Activated CD8-positive, alpha-beta T cell treated with anti-CD3 and anti-CD28 coated beads, Interleukin-2, amount 10 ng/mL, durations not matched to agents 7 days and 5 days (primary cell): ENCODE results near the gene PLSCR1. TPM values are rescaled to one million over a fixed set of nuclear protein-coding genes. Genes with fewer than 3 reads are reported as not detected.

Source experiments
- ATAC-seq: fragments of 150-1000 bp; cut with Tn5 transposase; one replicate; pipeline ENCODE4 v1.10.0; 2021; ENCODE audit warnings: moderate library complexity
- CTCF ChIA-PET: fragments of 350-600 bp; sonication (Branson Sonifier 250); formaldehyde crosslinking; loops from one replicate; lab custom pipeline; 2021; ENCODE audit warnings: antibody characterized with exemption; lab: Charles Lee
- POLR2A ChIA-PET: fragments of 350-600 bp; sonication (Branson Sonifier 250); formaldehyde crosslinking; loops from one replicate; lab custom pipeline; 2021; ENCODE audit warnings: antibody characterized with exemption; lab: Charles Lee
- DNase-seq: peaks from one replicate; pipeline ENCODE4 v3.0.0-alpha.2; 2020
- H3K27ac Mint-ChIP-seq: one replicate; pipeline ENCODE4 v1.8.0; 2021; ENCODE audit warnings: mild to moderate bottlenecking, mixed read lengths
- H3K27me3 Mint-ChIP-seq: one replicate; pipeline ENCODE4 v1.8.0; 2021; ENCODE audit warnings: low read depth, mixed read lengths
- H3K36me3 Mint-ChIP-seq: one replicate; pipeline ENCODE4 v1.8.0; 2021; ENCODE audit warnings: low read depth, mixed read lengths
- H3K4me1 Mint-ChIP-seq: one replicate; pipeline ENCODE4 v1.8.0; 2021; ENCODE audit warnings: low read depth, mixed read lengths
- H3K4me3 Mint-ChIP-seq: one replicate; pipeline ENCODE4 v1.8.0; 2021; ENCODE audit warnings: mild to moderate bottlenecking, mixed read lengths
- H3K9me3 Mint-ChIP-seq: one replicate; pipeline ENCODE4 v1.8.0; 2022; ENCODE audit warnings: mixed read lengths; ENCODE audit not compliant: insufficient read depth
- total RNA-seq, 2 experiments: library from RNA; stranded (reverse); gene quantifications; one replicate each; pipeline ENCODE4 v1.2.3, GENCODE V29; 2021

Gene PLSCR1
- total RNA-seq, 2 experiments from 2014 or later = 164 to 177 TPM

DNA sequence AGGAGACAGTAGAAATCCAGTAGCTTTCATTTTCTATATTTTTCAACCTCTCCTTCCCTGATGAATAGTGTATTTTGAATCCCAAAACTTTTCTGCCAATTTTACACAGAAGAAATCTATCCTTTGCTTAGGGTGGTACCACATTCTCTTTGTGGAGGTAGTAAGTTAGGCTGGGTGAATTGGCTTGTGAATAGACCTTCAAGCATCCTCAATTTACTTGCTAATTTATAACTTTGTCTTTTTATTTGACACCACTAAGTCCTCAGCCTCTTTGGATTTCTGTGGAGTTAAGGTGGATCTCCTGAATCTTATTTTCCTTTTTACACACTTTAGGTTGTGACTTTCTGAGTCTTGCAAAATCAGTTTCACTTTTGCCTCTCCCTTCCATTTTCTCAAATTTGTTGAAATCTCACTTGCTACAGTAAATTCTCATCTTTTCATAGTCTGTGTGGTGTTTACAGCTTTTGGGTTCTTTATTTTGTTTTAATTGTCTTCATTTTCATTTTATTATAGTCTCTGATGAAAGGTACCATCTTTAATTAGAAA is 5.7 kb upstream of the PLSCR1 start:
- H3K4me1 Mint-ChIP-seq = peaks cover 84% of the 10 kb centered on the region
- ChIA-PET POLR2A (no interaction called here), CTCF (interaction anchor here (2.1 kb wide), 1 partner anchor 44 kb away, joined by 4 read pairs; no protein-coding TSS in a partner anchor)
- no peaks in the 10 kb centered on the region for H3K9me3 Mint-ChIP-seq
- H3K27ac Mint-ChIP-seq = peak overlapping the region; percentile 88
- ATAC-seq (peak; percentile 35), DNase-seq (no peak)
- H3K27me3 Mint-ChIP-seq = no peaks in the 10 kb centered on the region
- H3K36me3 Mint-ChIP-seq = no peaks in the 10 kb centered on the region
- H3K4me3 Mint-ChIP-seq = peak overlapping the region; percentile 73

DNA sequence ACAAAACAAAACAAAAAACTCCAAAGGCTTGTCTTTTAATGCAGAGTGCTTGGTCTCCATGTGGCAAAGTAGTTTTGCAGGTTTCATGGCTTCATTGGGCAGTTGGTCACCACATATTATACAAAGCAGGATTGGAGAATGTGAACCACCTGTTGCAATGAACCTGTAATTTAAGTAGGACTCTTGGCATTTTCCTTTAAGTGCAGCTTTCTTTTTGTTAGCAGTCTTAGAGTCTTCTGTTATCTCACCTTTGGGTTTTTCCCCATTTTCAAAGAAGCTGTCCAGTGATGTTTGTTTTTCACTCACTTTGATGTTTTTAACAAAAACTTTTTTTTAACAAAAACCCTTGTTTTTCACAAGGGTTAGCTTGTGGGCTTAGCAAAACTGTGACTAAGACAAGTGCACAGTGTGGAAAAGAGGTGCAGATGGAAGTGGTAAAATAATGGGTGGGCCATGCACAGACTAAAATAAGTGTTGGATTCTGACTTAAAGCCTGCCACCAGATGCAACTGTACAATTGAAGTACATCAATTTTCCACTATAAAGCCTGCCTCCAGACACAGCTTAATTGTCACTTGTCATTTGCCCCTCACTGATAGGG is 2.9 kb upstream of the PLSCR1 start:
- CTCF ChIA-PET = interaction anchor here (0.8 kb wide), 1 partner anchor 31 kb away, joined by 4 read pairs; no protein-coding TSS in a partner anchor
- peak overlapping the region; percentile 27 for H3K4me3 Mint-ChIP-seq
- POLR2A ChIA-PET = interaction anchor here (0.6 kb wide), 1 partner anchor 50 kb away, joined by 3 read pairs; no protein-coding TSS in a partner anchor

DNA sequence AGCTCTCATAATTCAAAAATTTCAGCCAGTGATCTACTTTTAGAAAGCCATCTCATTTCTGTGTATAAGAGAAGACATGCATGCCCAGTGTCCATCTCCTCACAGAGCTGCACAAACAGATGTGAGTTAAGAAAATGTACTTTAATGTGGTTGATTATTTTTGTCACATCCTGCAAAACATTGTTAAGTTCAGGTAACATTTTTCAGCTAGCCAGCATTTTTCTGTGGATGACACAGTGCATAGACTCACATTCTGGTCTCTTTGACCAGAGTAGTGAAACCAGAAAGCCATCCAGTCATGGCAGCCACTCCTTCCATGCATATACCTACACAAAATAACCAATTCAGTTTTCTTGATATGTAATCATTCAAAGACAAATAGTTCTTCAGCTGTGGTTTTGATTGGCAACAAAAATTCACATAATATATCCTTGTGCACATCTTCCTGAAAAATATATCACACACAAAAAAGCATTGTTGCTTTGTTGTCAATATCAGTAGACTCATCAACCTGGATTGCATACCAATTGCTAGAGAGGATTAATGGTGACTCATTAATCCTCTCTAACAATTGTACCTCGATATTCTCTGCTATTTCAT is 2.1 kb upstream of the PLSCR1 start:
- DNase-seq = no peak
- peak overlapping the region; percentile 74 for H3K27ac Mint-ChIP-seq
- no peak for ATAC-seq
- H3K9me3 Mint-ChIP-seq = no peaks in the 10 kb centered on the region
- no peak overlapping the region for H3K4me3 Mint-ChIP-seq
- peaks cover 18% of the 10 kb centered on the region for H3K36me3 Mint-ChIP-seq
- H3K27me3 Mint-ChIP-seq = no peaks in the 10 kb centered on the region
- POLR2A ChIA-PET = no interaction called here
- CTCF ChIA-PET = no interaction called here
- peaks cover 71% of the 10 kb centered on the region for H3K4me1 Mint-ChIP-seq

More for the DNA sequence above, 2.9 kb upstream of the PLSCR1 start:
- H3K36me3 Mint-ChIP-seq = peaks cover 9% of the 10 kb centered on the region
- ATAC-seq (no peak), DNase-seq (no peak)
- peak overlapping the region; percentile 74 for H3K27ac Mint-ChIP-seq
- H3K9me3 Mint-ChIP-seq = no peaks in the 10 kb centered on the region
- no peaks in the 10 kb centered on the region for H3K27me3 Mint-ChIP-seq
- peaks cover 67% of the 10 kb centered on the region for H3K4me1 Mint-ChIP-seq

DNA sequence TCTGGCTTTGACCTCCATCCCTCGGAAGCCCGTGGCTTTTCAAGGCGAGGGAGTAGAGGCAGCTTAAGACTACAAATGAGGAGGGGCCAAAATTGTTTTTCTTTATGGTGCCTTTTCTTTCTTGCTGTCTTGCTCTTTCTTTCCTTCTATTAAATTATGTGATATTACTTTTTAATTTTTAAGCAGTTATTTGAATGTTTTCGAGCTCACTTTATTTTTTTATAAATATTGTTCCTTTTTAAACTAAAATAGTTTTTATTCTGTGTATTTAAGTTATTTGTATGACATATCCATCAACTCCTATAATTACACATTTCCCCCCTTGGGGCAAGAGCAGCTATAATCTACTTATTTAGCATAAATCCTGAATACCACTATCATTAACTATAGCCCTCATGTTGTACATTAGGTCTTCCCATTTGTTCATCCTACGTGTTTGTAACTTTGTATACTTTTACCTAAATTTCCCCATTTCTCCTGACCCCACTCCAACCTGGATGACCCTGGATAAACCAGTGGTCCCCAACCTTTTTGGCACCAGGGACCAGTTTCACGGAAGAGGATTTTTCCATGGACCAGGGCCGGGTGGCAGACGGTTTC is 622 bp upstream of the PLSCR1 start:
- POLR2A ChIA-PET = interaction anchor here (0.6 to 4.3 kb wide), 9 partner anchors 9 to 217 kb away, joined by 3 to 38 read pairs (median 4); no protein-coding TSS in a partner anchor

DNA sequence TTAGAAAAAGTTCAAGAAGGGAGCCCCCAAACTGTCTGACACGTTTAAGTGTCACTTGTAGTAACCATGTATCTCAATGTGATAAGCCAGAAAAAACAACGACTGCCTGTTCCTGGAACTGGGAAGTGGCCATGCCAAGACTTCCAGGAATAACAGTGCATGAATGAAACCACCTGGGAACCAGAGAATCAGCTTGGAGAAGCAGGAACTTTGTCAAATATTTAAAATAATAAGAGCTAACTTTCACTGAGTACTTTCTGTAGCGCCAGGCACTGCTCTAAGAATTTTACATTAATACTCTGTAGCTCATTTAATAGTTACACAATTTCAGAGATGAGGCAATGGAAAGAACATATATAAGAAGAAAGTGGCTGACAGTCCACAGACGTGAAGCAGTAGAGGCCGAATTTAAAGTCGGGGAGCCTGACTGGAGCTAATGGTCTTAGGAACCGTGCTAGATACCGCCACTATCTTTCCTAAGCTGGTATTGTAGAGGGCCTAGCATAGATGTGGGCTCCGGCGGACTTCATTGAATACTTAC is 876 bp downstream of the PLSCR1 start:
- H3K4me1 Mint-ChIP-seq = peaks cover 70% of the 10 kb centered on the region
- no peaks in the 10 kb centered on the region for H3K9me3 Mint-ChIP-seq
- no peaks in the 10 kb centered on the region for H3K27me3 Mint-ChIP-seq
- H3K36me3 Mint-ChIP-seq = peaks cover 45% of the 10 kb centered on the region
- H3K4me3 Mint-ChIP-seq = peak overlapping the region; percentile 85
- ATAC-seq (peak; percentile 8), DNase-seq (no peak)
- ChIA-PET POLR2A (interaction anchor here (0.7 to 4.3 kb wide), 6 partner anchors 11 to 46 kb away, joined by 3 to 38 read pairs (median 6); no protein-coding TSS in a partner anchor), CTCF (interaction anchor here (0.6 to 2.4 kb wide), 6 partner anchors 11 to 355 kb away, joined by 3 to 9 read pairs (median 4); no protein-coding TSS in a partner anchor)
- H3K27ac Mint-ChIP-seq = peak overlapping the region; percentile 97

More for the DNA sequence above, 622 bp upstream of the PLSCR1 start:
- H3K27me3 Mint-ChIP-seq = no peaks in the 10 kb centered on the region
- H3K4me1 Mint-ChIP-seq = peaks cover 72% of the 10 kb centered on the region
- DNase-seq (no peak), ATAC-seq (no peak)
- peaks cover 32% of the 10 kb centered on the region for H3K36me3 Mint-ChIP-seq
- H3K4me3 Mint-ChIP-seq = peak overlapping the region; percentile 85
- CTCF ChIA-PET = interaction anchor here (0.8 to 2.4 kb wide), 4 partner anchors 8 to 41 kb away, joined by 3 to 9 read pairs (median 5); no protein-coding TSS in a partner anchor
- no peaks in the 10 kb centered on the region for H3K9me3 Mint-ChIP-seq
- H3K27ac Mint-ChIP-seq = peak overlapping the region; percentile 97

DNA sequence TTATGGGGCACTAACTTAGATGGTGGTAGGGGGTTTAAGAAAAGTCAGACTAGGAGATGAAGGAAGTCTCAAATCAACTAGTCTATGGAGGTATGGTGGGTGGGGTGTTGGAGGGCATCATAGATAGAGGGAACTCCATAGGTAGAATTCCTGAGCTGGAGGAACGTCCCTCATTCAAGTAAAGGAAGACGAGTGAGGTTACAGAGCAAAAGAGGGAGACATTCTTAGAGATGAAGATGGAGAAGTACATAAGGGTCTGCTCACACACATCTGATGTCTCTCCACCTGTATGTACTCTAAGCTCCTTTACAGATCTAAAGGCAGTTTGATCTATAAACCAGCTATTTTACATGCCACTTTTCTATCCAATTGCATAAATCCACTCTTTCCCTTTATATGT is 1.4 kb downstream of the PLSCR1 start:
- ChIA-PET POLR2A (interaction anchor here (0.7 to 4.3 kb wide), 6 partner anchors 8 to 45 kb away, joined by 3 to 38 read pairs (median 6); no protein-coding TSS in a partner anchor), CTCF (interaction anchor here (1.1 to 2.4 kb wide), 4 partner anchors 12 to 51 kb away, joined by 3 to 7 read pairs (median 6); no protein-coding TSS in a partner anchor)
- ATAC-seq = no peak

DNA sequence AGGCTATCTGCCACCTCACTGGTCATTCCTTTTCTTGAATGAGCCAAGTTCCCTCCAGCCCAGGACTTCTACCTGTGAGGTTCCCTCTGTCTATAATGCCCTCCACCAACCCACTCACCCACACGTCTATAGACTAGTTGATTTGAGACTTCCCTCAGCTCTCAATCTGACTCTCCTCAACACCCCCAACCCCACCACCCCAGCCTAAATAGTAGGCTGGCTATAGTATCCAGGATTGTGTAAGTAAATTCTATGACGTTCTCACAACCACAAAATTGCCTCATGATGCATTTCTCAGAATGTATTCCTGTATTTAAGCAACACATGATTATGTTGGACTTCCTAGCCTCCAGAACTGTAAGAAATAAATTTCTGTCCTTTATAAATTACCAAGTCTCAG is 2.2 kb downstream of the PLSCR1 start:
- Mint-ChIP-seq H3K4me1 (peaks cover 66% of the 10 kb centered on the region), H3K9me3 (no peaks in the 10 kb centered on the region), H3K27me3 (no peaks in the 10 kb centered on the region), H3K36me3 (peaks cover 52% of the 10 kb centered on the region), H3K27ac (peak overlapping the region; percentile 83), H3K4me3 (peak overlapping the region; percentile 85)
- ChIA-PET CTCF (interaction anchor here (1.4 kb wide), 1 partner anchor 35 kb away, joined by 6 read pairs; no protein-coding TSS in a partner anchor), POLR2A (interaction anchor here (4.3 kb wide), 1 partner anchor 44 kb away, joined by 38 read pairs; no protein-coding TSS in a partner anchor)
- DNase-seq (no peak), ATAC-seq (no peak)

More for the DNA sequence above, 1.4 kb downstream of the PLSCR1 start:
- peak overlapping the region; percentile 97 for H3K27ac Mint-ChIP-seq
- H3K9me3 Mint-ChIP-seq = no peaks in the 10 kb centered on the region
- H3K36me3 Mint-ChIP-seq = peaks cover 46% of the 10 kb centered on the region
- no peaks in the 10 kb centered on the region for H3K27me3 Mint-ChIP-seq
- no peak for DNase-seq
- H3K4me1 Mint-ChIP-seq = peaks cover 69% of the 10 kb centered on the region
- peak overlapping the region; percentile 85 for H3K4me3 Mint-ChIP-seq

DNA sequence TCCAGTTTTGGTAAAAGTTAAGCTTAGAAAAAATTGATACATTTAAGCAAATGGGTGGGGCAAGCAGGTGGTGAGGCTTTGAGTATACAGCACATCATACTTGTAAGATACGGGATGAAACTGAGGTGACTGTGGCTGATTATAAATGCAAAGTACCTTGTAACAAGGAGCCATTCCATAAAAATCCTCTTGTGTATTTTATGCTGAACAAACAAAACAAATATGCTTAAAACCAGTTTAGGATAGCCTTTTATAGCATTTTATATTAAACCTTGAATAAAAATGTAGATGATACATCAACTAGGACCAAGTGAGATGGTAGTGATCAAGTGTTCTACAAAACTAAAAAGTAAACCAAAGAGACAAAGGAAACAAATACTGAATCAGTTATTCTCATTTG is 3.4 kb downstream of the PLSCR1 start:
- peaks cover 62% of the 10 kb centered on the region for H3K36me3 Mint-ChIP-seq
- H3K9me3 Mint-ChIP-seq = no peaks in the 10 kb centered on the region
- DNase-seq (no peak), ATAC-seq (no peak)
- peaks cover 65% of the 10 kb centered on the region for H3K4me1 Mint-ChIP-seq
- H3K27ac Mint-ChIP-seq = peak overlapping the region; percentile 83
- ChIA-PET CTCF (no interaction called here), POLR2A (interaction anchor here (0.8 to 4.3 kb wide), 2 partner anchors 14 to 43 kb away, joined by 3 to 38 read pairs; no protein-coding TSS in a partner anchor)
- H3K4me3 Mint-ChIP-seq = peak overlapping the region; percentile 85
- H3K27me3 Mint-ChIP-seq = no peaks in the 10 kb centered on the region

DNA sequence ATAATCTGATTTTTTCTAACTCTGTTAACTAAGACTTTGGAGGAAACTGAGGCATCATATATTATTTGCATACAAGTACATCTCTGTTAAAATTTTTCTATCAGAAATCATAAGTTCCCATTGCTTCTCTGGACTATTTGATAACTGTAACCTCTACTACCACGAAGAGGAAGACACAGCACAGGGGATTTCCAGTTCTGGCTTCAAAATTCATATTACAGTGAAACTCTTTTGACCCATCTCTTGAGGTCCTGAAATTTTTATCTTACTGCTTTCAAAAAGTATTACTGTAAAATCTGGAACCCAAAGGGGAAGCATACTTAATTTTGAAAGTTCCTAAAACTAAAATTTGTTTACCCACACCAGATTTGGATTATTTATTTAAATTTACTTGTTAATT is 4.2 kb downstream of the PLSCR1 start:
- no peaks in the 10 kb centered on the region for H3K9me3 Mint-ChIP-seq
- H3K36me3 Mint-ChIP-seq = peaks cover 62% of the 10 kb centered on the region
- no peaks in the 10 kb centered on the region for H3K27me3 Mint-ChIP-seq
- ATAC-seq (no peak), DNase-seq (no peak)
- H3K4me3 Mint-ChIP-seq = peak overlapping the region; percentile 85
- ChIA-PET CTCF (interaction anchor here (1.4 kb wide), 1 partner anchor 15 kb away, joined by 3 read pairs; no protein-coding TSS in a partner anchor), POLR2A (no interaction called here)
- H3K27ac Mint-ChIP-seq = peak overlapping the region; percentile 39
- peaks cover 58% of the 10 kb centered on the region for H3K4me1 Mint-ChIP-seq

DNA sequence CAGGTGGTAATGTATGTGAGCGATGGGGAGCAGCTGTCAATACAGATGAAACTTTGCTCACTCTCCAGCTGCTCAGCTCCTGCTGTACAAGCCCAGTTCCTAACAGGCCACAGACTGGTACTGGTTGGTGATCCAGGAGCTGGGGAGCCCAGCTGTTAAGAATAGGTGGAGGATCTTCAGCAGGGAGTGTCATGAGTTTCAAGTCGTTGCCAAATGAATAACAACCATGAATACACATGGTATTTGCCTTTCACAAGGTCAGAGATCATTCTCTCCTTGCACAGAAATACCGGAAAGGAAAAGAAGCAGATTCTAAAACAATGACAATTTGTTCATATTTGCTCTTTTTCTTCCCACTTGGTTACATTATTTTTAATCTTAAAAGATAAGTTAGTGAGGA is 5.1 kb downstream of the PLSCR1 start:
- POLR2A ChIA-PET = no interaction called here
- peaks cover 69% of the 10 kb centered on the region for H3K36me3 Mint-ChIP-seq

DNA sequence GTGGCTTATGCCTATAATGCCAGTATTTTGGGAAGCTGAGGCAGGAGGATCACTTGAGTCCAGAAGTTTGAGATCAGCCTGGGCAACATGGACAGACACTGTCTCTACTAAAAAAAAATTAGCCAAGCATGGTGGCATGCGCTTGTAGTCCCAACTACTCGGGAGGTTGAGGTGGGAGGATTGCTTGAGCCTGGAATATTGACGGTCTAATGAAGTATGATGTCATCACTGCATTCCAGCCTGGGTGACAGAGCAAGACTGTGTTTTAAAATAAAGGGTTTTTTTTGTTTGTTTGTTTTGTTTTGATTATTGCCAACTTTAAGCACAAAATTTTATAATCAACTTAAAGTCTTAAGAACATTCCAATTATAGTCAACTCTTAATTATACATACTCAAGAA is 6.8 kb downstream of the PLSCR1 start:
- Mint-ChIP-seq H3K36me3 (peaks cover 70% of the 10 kb centered on the region), H3K27me3 (no peaks in the 10 kb centered on the region), H3K4me3 (no peak overlapping the region), H3K27ac (no peak overlapping the region), H3K9me3 (no peaks in the 10 kb centered on the region), H3K4me1 (peaks cover 70% of the 10 kb centered on the region)
- no peak for ATAC-seq
- CTCF ChIA-PET = no interaction called here
- POLR2A ChIA-PET = no interaction called here
- DNase-seq = no peak

More for the DNA sequence above, 5.1 kb downstream of the PLSCR1 start:
- no peaks in the 10 kb centered on the region for H3K9me3 Mint-ChIP-seq
- no peak for ATAC-seq
- peak overlapping the region; percentile 34 for H3K4me3 Mint-ChIP-seq
- peak overlapping the region; percentile 60 for H3K27ac Mint-ChIP-seq
- no peak for DNase-seq
- H3K27me3 Mint-ChIP-seq = no peaks in the 10 kb centered on the region
- CTCF ChIA-PET = interaction anchor here (1.3 to 1.4 kb wide), 2 partner anchors 14 to 38 kb away, joined by 3 read pairs; no protein-coding TSS in a partner anchor
- peaks cover 61% of the 10 kb centered on the region for H3K4me1 Mint-ChIP-seq
